ENCODE data around the gene CCDC57. TPM values are rescaled to one million over a fixed set of nuclear protein-coding genes. Genes with fewer than 3 reads are reported as not detected.
A peak's percentile ranks its signal among the peaks of the same experiment; 100 is the strongest.

Gene CCDC57
- total and polyA plus RNA-seq, 4 donors: 5.4 to 19.1 (median 11.7) TPM

- TF ChIP-seq CTCF (IDR thresholded peaks at IDR 0.05; ENCODE audit: low read depth, low read length, missing input control) (no peak), GABPA (IDR thresholded peaks at IDR 0.05 in 1 of 2, conservative IDR thresholded peaks at IDR 0.05 in 1 of 2) (no peak)
Observed at GRCh38 chr17:82118168-82118814, 94.4 kb downstream of the CCDC57 start (continued).

GRCh38 chr17:82117139-82118090 is 95.2 kb downstream of the CCDC57 start:
- Histone ChIP-seq H3K27me3 (ENCODE audit: control insufficient read depth in 4 of 4, insufficient read depth in 4 of 4, low read length in 3 of 4) (no peaks in the 10 kb centered on the region), H3K9ac (ENCODE audit: low read depth in 1 of 2, low read length in 2 of 2) (peak overlapping the region; percentile 18 to 46), H3K36me3 (ENCODE audit: control insufficient read depth in 4 of 4, insufficient read depth in 3 of 4, low read depth in 1 of 4, low read length in 3 of 4) (no peaks in the 10 kb centered on the region), H3K4me3 (ENCODE audit: low read depth in 1 of 3, low read length in 3 of 3) (no peak overlapping the region), H3K9me3 (ENCODE audit: control insufficient read depth in 4 of 4, low read length in 3 of 4) (no peaks in the 10 kb centered on the region), H3K4me1 (ENCODE audit: control insufficient read depth in 4 of 4, insufficient read depth in 4 of 4, low read length in 3 of 4) (peaks cover 15 to 67% (median 41%) of the 10 kb centered on the region in 4 donors), H3K27ac (ENCODE audit: low read depth in 1 of 2, low read length in 2 of 2) (peak overlapping the region; percentile 89 to 92)
- TF ChIP-seq SP1 (IDR thresholded peaks at IDR 0.05): peak; percentile 94
- TF ChIP-seq ZBTB33 (IDR thresholded peaks at IDR 0.05): peak; percentile 82
- peak; percentile 98 to 99 for TF ChIP-seq RXRA (IDR thresholded peaks at IDR 0.05)
- peak; percentile 82 for TF ChIP-seq MAX (IDR thresholded peaks at IDR 0.05)
- TF ChIP-seq HNF4A (conservative IDR thresholded peaks at IDR 0.05): peak; percentile 89 to 93
- TF ChIP-seq JUND (IDR thresholded peaks at IDR 0.05): peak; percentile 80 to 81
- TF ChIP-seq CTCF (IDR thresholded peaks at IDR 0.05; ENCODE audit: low read depth, low read length, missing input control): no peak
- TF ChIP-seq FOXA1 (IDR thresholded peaks at IDR 0.05): peak; percentile 54
- TF ChIP-seq GABPA (IDR thresholded peaks at IDR 0.05 in 1 of 2, conservative IDR thresholded peaks at IDR 0.05 in 1 of 2): peak in 1 of 2 donors; percentile 40
- peak; percentile 49 for TF ChIP-seq REST (IDR thresholded peaks at IDR 0.05)
- peak in 1 of 2 donors; percentile 74 for TF ChIP-seq EGR1 (IDR thresholded peaks at IDR 0.05; ENCODE audit: low read depth in 2 of 2)
- peak; percentile 68 for TF ChIP-seq ATF3 (IDR thresholded peaks at IDR 0.05)
- TF ChIP-seq HNF4G (IDR thresholded peaks at IDR 0.05): peak; percentile 66
- TF ChIP-seq NR2F2 (IDR thresholded peaks at IDR 0.05): peak; percentile 16
- TF ChIP-seq TAF1 (conservative IDR thresholded peaks at IDR 0.05): peak; percentile 65
- TF ChIP-seq FOXA2 (IDR thresholded peaks at IDR 0.05): peak; percentile 42
- TF ChIP-seq YY1 (IDR thresholded peaks at IDR 0.05): peak; percentile 79
- peak; percentile 41 to 63 for TF ChIP-seq RAD21 (IDR thresholded peaks at IDR 0.05)
- DNase-seq (ENCODE audit: low spot score): peak; percentile 51
- WGBS: 55% methylated on average over 22 of the region's 22 CpGs

All from liver (tissue), 9 donors.